ENCODE data around the gene E2F8. TPM values are rescaled to one million over a fixed set of nuclear protein-coding genes. Genes with fewer than 3 reads are reported as not detected.

Gene E2F8
- total and polyA plus RNA-seq, 2 donors from 2014 or later, result 0.66 TPM; not detected in 1

GRCh38 chr11:19232910-19233503 lies 7.7 kb downstream of the E2F8 start:
- DNase-seq, result no peak
- Histone ChIP-seq H3K27ac (ENCODE audit: low read depth in 2 of 2, low read length in 2 of 2) (no peak overlapping the region), H3K4me3 (ENCODE audit: low read length in 3 of 3) (no peak overlapping the region), H3K36me3 (ENCODE audit: control insufficient read depth in 2 of 3, insufficient read depth in 3 of 3, low read length in 3 of 3) (no peaks in the 10 kb centered on the region), H3K27me3 (ENCODE audit: control insufficient read depth, insufficient read depth, low read length) (no peaks in the 10 kb centered on the region), H3K4me1 (ENCODE audit: control insufficient read depth in 2 of 3, insufficient read depth in 2 of 3, low read depth in 1 of 3, low read length in 3 of 3) (no peaks in the 10 kb centered on the region), H3K9ac (ENCODE audit: low read length in 3 of 3) (no peak overlapping the region), H3K9me3 (ENCODE audit: control insufficient read depth in 2 of 3, insufficient read depth in 1 of 3, low read length in 3 of 3) (no peaks in the 10 kb centered on the region)
- intact Hi-C loops (cut with DNase I), result no loop called here
- no peak for TF ChIP-seq CTCF (IDR thresholded peaks at IDR 0.05; ENCODE audit: borderline replicate concordance, extremely low read depth, insufficient read depth)
- no peak for FAIRE-seq

- no peak overlapping the region for H3K9ac ChIP-seq (ENCODE audit: low read length in 3 of 3)
- no peaks in the 10 kb centered on the region for H3K27me3 ChIP-seq (ENCODE audit: control insufficient read depth, insufficient read depth, low read length)
- no peaks in the 10 kb centered on the region for H3K4me1 ChIP-seq (ENCODE audit: control insufficient read depth in 2 of 3, insufficient read depth in 2 of 3, low read depth in 1 of 3, low read length in 3 of 3)
- H3K9me3 ChIP-seq (ENCODE audit: control insufficient read depth in 2 of 3, insufficient read depth in 1 of 3, low read length in 3 of 3), result no peaks in the 10 kb centered on the region
- no peaks in the 10 kb centered on the region for H3K36me3 ChIP-seq (ENCODE audit: control insufficient read depth in 2 of 3, insufficient read depth in 3 of 3, low read length in 3 of 3)
- FAIRE-seq (no peak), DNase-seq (no peak)
- TF ChIP-seq CTCF (IDR thresholded peaks at IDR 0.05; ENCODE audit: borderline replicate concordance, extremely low read depth, insufficient read depth), result no peak
- no peak overlapping the region for H3K4me3 ChIP-seq (ENCODE audit: low read length in 3 of 3)
- no peak overlapping the region for H3K27ac ChIP-seq (ENCODE audit: low read depth in 2 of 2, low read length in 2 of 2)
- intact Hi-C loops (cut with DNase I), result no loop called here
Observed at GRCh38 chr11:19229671-19230070, 11.1 kb downstream of the E2F8 start.

- Histone ChIP-seq H3K27ac (ENCODE audit: low read depth in 2 of 2, low read length in 2 of 2) (no peak overlapping the region), H3K4me3 (ENCODE audit: low read length in 3 of 3) (no peak overlapping the region), H3K9ac (ENCODE audit: low read length in 3 of 3) (no peak overlapping the region), H3K4me1 (ENCODE audit: control insufficient read depth in 2 of 3, insufficient read depth in 2 of 3, low read depth in 1 of 3, low read length in 3 of 3) (no peaks in the 10 kb centered on the region), H3K9me3 (ENCODE audit: control insufficient read depth in 2 of 3, insufficient read depth in 1 of 3, low read length in 3 of 3) (no peaks in the 10 kb centered on the region), H3K36me3 (ENCODE audit: control insufficient read depth in 2 of 3, insufficient read depth in 3 of 3, low read length in 3 of 3) (no peaks in the 10 kb centered on the region), H3K27me3 (ENCODE audit: control insufficient read depth, insufficient read depth, low read length) (no peaks in the 10 kb centered on the region)
- DNase-seq (no peak), FAIRE-seq (no peak)
- TF ChIP-seq CTCF (IDR thresholded peaks at IDR 0.05; ENCODE audit: borderline replicate concordance, extremely low read depth, insufficient read depth), result no peak
- intact Hi-C loops (cut with DNase I), result no loop called here
Observed at GRCh38 chr11:19228968-19229367, 11.8 kb downstream of the E2F8 start.

Data from kidney (tissue), 14 donors.